CD4-positive, alpha-beta T cell (primary cell): ENCODE measurements around the gene OR2W1. TPM values are rescaled to one million over a fixed set of nuclear protein-coding genes. Genes with fewer than 3 reads are reported as not detected.

Experiments
- ATAC-seq: fragments of 200-7000 bp; cut with Tn5 transposase; one replicate; pipeline ENCODE4 v1.10.0; 2022; ENCODE audit warnings: mild to moderate bottlenecking; ENCODE audit not compliant: poor library complexity
- CTCF ChIA-PET: fragments of 350-600 bp; sonication (Branson Sonifier 250); formaldehyde crosslinking; loops from one replicate; lab custom pipeline; 2021; ENCODE audit warnings: antibody characterized with exemption, inconsistent platforms; lab: Charles Lee
- POLR2A ChIA-PET: fragments of 350-600 bp; sonication (Branson Sonifier 250); formaldehyde crosslinking; loops from one replicate; lab custom pipeline; 2021; ENCODE audit warnings: antibody characterized with exemption, inconsistent platforms; lab: Charles Lee
- DNase-seq, 14 experiments: peaks; one replicate each; pipeline ENCODE4 v3.0.0-alpha.2; 2013 to 2020; ENCODE audit warnings: mixed read lengths in 2 of 14
- H3K27ac ChIP-seq, 2 donors: one replicate each; pipeline versions ENCODE4 v1.5.1 to v1.7.0; 2013; ENCODE audit warnings: low read length in 2 of 2, low read depth in 1 of 2, mild to moderate bottlenecking in 1 of 2
- H3K27me3 ChIP-seq, 2 experiments: 1 replicate in 1 of 2; 2 replicates in 1 of 2; pipeline versions ENCODE4 v1.6.1 to v1.7.0; 2013; ENCODE audit warnings: low read length in 2 of 2, control low read depth in 1 of 2, mild to moderate bottlenecking in 1 of 2, moderate library complexity in 1 of 2; ENCODE audit not compliant: insufficient read depth in 2 of 2, control insufficient read depth in 1 of 2
- H3K36me3 ChIP-seq: one replicate; pipeline ENCODE4 v1.6.1; 2013; ENCODE audit warnings: low read length, control low read depth; ENCODE audit not compliant: insufficient read depth
- H3K4me1 ChIP-seq: one replicate; pipeline ENCODE4 v1.6.1; 2013; ENCODE audit warnings: low read length, control low read depth; ENCODE audit not compliant: insufficient read depth
- H3K4me3 ChIP-seq: one replicate; pipeline ENCODE4 v1.5.1; 2013; ENCODE audit warnings: mild to moderate bottlenecking, low read length, moderate library complexity
- H3K9me3 ChIP-seq, 2 experiments: 1 replicate in 1 of 2; 2 replicates in 1 of 2; pipeline versions ENCODE4 v1.6.1 to v1.7.0; 2013; ENCODE audit warnings: low read length in 2 of 2, mild to moderate bottlenecking in 2 of 2, control low read depth in 1 of 2, moderate library complexity in 1 of 2; ENCODE audit not compliant: control insufficient read depth in 1 of 2, insufficient read depth in 1 of 2
- H3K27ac Mint-ChIP-seq: one replicate; pipeline ENCODE4 v1.8.0; 2020; ENCODE audit warnings: mixed read lengths
- H3K27me3 Mint-ChIP-seq: one replicate; pipeline ENCODE4 v1.8.0; 2021; ENCODE audit warnings: mixed read lengths
- H3K36me3 Mint-ChIP-seq: one replicate; pipeline ENCODE4 v1.8.0; 2021; ENCODE audit warnings: low read depth, mixed read lengths
- H3K4me1 Mint-ChIP-seq: one replicate; pipeline ENCODE4 v1.8.0; 2021; ENCODE audit warnings: low read depth, mixed read lengths
- H3K4me3 Mint-ChIP-seq: one replicate; pipeline ENCODE4 v1.8.0; 2020; ENCODE audit warnings: mild to moderate bottlenecking, mixed read lengths
- H3K9me3 Mint-ChIP-seq: one replicate; pipeline ENCODE4 v1.8.0; 2020; ENCODE audit warnings: mixed read lengths
- intact Hi-C, 2 experiments: fragments of 100-400 bp; cut with DNase I in 1 of 2; cut with micrococcal nuclease in 1 of 2; formaldehyde crosslinking; loops; one replicate each; pipeline versions ENCODE4 v1.15.1 to v1.9.0; 2023 to 2025; cut with DNase I, micrococcal nuclease
- total RNA-seq, 174 experiments: library from RNA in 2 of 174; stranded (reverse) in 2 of 174; gene quantifications; one replicate each; pipeline ENCODE4 v1.2.3 and lab custom pipeline; 2021 to 2026
- TF ChIP-seq, protein P1 (sequence below): fragments of 200-600 bp; IDR thresholded peaks from one replicate; pipeline ENCODE4 v1.8.0; 2022; ENCODE audit warnings: antibody characterized with exemption, mild to moderate bottlenecking

Gene OR2W1
- total RNA-seq, 2 experiments from 2014 or later = not detected

DNA sequence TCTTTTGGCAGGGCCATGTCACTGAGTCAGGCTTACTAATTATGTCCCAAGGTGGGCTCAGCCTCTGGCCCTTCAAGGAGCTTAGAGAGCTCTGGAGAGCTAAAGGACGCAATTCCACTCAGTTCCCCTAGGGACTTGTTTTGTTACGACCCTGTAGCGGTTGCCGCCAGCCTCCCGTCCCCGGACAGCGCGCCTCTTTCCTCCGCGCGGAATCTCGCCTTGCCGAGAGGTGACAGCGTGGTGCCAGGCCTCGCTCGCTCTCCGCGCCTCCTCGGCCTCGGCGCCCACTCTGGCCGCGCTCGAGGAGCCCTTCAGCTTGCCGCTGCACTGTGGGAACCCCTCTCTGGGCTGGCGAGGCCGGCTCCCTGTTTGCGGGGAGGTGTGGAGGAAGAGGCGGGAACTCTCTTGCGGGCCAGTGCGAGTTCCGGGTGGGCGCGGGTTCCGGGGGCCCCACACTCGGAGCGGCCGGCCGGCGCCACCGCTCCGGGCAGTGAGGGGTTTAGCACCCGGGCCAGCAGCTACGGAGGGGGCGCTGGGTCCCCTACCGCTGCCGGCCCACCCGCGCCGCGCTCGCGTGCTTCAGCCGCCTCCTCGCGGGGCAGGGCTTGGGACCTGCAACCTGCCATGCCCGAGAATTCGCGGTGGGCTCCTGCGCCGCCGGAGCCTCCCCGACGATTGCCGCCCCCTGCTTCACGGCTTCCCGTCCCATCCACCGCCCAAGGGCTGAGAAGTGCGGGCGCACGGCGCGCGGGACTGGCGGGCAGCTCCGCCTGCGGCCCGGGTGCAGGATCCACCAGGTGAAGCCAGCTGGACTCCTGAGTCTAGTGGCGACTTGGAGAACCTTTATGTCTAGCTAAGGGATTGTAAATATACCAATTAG lies 30.0 kb downstream of the OR2W1 start:
- Mint-ChIP-seq H3K4me1 (peaks cover 23% of the 10 kb centered on the region), H3K9me3 (no peaks in the 10 kb centered on the region), H3K36me3 (no peaks in the 10 kb centered on the region), H3K27me3 (peaks cover 40% of the 10 kb centered on the region), H3K4me3 (peak overlapping the region; percentile 87), H3K27ac (no peak overlapping the region)
- ATAC-seq = no peak
- Histone ChIP-seq H3K4me3 (no peak overlapping the region), H3K27ac (no peak overlapping the region), H3K4me1 (peaks cover 28% of the 10 kb centered on the region), H3K9me3 (peaks cover 0 to 9% of the 10 kb centered on the region in 2 experiments), H3K36me3 (no peaks in the 10 kb centered on the region), H3K27me3 (peaks cover 12 to 20% of the 10 kb centered on the region in 2 experiments)
- POLR2A ChIA-PET = interaction anchor here (1.1 to 3.6 kb wide), 8 partner anchors 10 to 177 kb away, joined by 4 to 40 read pairs (median 8); partner anchors contain the start of genes TRIM27 and ZNF311
- TF ChIP-seq, protein P1, sequence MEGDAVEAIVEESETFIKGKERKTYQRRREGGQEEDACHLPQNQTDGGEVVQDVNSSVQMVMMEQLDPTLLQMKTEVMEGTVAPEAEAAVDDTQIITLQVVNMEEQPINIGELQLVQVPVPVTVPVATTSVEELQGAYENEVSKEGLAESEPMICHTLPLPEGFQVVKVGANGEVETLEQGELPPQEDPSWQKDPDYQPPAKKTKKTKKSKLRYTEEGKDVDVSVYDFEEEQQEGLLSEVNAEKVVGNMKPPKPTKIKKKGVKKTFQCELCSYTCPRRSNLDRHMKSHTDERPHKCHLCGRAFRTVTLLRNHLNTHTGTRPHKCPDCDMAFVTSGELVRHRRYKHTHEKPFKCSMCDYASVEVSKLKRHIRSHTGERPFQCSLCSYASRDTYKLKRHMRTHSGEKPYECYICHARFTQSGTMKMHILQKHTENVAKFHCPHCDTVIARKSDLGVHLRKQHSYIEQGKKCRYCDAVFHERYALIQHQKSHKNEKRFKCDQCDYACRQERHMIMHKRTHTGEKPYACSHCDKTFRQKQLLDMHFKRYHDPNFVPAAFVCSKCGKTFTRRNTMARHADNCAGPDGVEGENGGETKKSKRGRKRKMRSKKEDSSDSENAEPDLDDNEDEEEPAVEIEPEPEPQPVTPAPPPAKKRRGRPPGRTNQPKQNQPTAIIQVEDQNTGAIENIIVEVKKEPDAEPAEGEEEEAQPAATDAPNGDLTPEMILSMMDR = no peak
- intact Hi-C loops = loop anchor here in 1 of 2 experiments (5.0 kb wide), 1 partner anchor 73 kb away; no protein-coding TSS in a partner anchor
- peak in 3 of 14 experiments; percentile 10 to 42 (median 20) for DNase-seq
- CTCF ChIA-PET = interaction anchor here (1.0 to 6.3 kb wide), 2 partner anchors 177 to 335 kb away, joined by 3 to 55 read pairs; no protein-coding TSS in a partner anchor

DNA sequence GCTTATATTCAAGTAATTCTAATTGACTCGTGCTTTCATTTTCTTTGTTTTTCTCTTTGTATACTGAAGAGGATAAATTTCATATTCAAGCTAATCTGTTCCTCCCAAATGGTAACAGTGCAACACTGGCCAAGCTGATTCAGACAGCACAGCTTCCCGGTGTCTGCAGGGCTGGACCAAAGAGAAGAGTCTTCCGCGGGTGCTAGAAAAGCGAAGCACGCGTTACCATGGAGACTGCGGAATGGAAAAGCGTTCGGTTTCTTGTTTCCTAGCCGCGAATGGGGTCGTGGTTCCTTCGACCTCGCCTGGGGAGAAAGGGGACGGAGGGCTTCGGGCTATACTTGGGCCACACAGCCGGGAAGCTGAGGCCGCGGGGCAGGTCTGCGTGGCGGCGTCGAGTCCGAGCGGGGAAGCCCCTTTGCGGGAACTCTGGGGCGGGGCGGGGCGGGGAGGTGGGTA lies 33.7 kb downstream of the OR2W1 start:
- DNase-seq = peak in 13 of 14 experiments; percentile 8 to 74 (median 32)
- H3K4me3 Mint-ChIP-seq = peak overlapping the region; percentile 85
- TF ChIP-seq, protein P1 = no peak
- Histone ChIP-seq H3K36me3 (no peaks in the 10 kb centered on the region), H3K27ac (peak overlapping the region in 1 of 2 donors; percentile 10), H3K9me3 (peaks cover 0 to 9% of the 10 kb centered on the region in 2 experiments), H3K4me3 (peak overlapping the region; percentile 57), H3K27me3 (peaks cover 12 to 20% of the 10 kb centered on the region in 2 experiments), H3K4me1 (peaks cover 21% of the 10 kb centered on the region)
- H3K9me3 Mint-ChIP-seq = no peaks in the 10 kb centered on the region
- H3K27ac Mint-ChIP-seq = peak overlapping the region; percentile 18
- ChIA-PET CTCF (interaction anchor here (1.2 to 1.9 kb wide), 2 partner anchors 10 to 174 kb away, joined by 3 to 6 read pairs; no protein-coding TSS in a partner anchor), POLR2A (interaction anchor here (1.0 to 1.1 kb wide), 4 partner anchors 70 to 1858 kb away, joined by 3 to 6 read pairs (median 4); partner anchors contain the start of gene TRIM27)
- H3K4me1 Mint-ChIP-seq = peaks cover 16% of the 10 kb centered on the region
- no peaks in the 10 kb centered on the region for H3K36me3 Mint-ChIP-seq
- peaks cover 24% of the 10 kb centered on the region for H3K27me3 Mint-ChIP-seq
- intact Hi-C loops = no loop called here
- peak; percentile 44 for ATAC-seq

DNA sequence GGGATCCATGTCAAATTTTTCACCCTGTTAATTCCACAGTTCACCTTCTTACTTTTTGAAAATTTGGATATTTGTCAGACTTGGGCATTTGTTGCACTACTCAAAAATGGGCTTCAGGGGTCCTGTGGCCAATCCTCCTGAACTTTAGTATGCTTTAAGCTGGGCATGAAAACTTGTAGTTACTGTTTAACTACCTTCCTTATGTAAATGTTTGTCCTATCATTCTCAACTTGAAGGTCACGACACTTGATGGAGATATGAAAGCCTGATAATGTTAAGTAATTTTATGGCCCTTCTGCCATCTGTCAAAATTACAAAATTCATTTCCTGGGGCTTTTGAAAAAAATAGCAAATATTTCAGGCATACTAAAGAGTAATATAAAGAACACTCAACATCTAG lies 35.6 kb downstream of the OR2W1 start:
- Histone ChIP-seq H3K4me1 (peaks cover 16% of the 10 kb centered on the region), H3K36me3 (no peaks in the 10 kb centered on the region), H3K4me3 (no peak overlapping the region), H3K27ac (no peak overlapping the region), H3K27me3 (peaks cover 6 to 13% of the 10 kb centered on the region in 2 experiments), H3K9me3 (peaks cover 0 to 4% of the 10 kb centered on the region in 2 experiments)
- ChIA-PET CTCF (no interaction called here), POLR2A (interaction anchor here (0.6 kb wide), 1 partner anchor 11 kb away, joined by 3 read pairs; no protein-coding TSS in a partner anchor)
- Mint-ChIP-seq H3K9me3 (no peaks in the 10 kb centered on the region), H3K36me3 (no peaks in the 10 kb centered on the region), H3K27me3 (peaks cover 15% of the 10 kb centered on the region), H3K27ac (no peak overlapping the region), H3K4me3 (no peak overlapping the region), H3K4me1 (peaks cover 23% of the 10 kb centered on the region)
- TF ChIP-seq, protein P1 = no peak
- intact Hi-C loops = no loop called here
- DNase-seq (no peak), ATAC-seq (no peak)
